ENCODE measurements around the gene NIT2. TPM values are rescaled to one million over a fixed set of nuclear protein-coding genes. Genes with fewer than 3 reads are reported as not detected.
"Not testable (repeated sequence)": the region's sequence is repeated elsewhere in the genome, so short reads cannot be mapped to it uniquely, and the experiment has no call there.

NIT2 gene
- total and polyA plus RNA-seq, 7 experiments from 2014 or later = 25.3 to 51.6 (median 30.6) TPM

- no peak overlapping the region for H3K27ac ChIP-seq (ENCODE audit: low read depth, low read length)
- no peak for DNase-seq
- no peaks in the 10 kb centered on the region for H3K27me3 ChIP-seq (ENCODE audit: control insufficient read depth in 2 of 2, insufficient read depth in 2 of 2, low read length in 2 of 2)
- H3K4me3 ChIP-seq (ENCODE audit: low read length) = no peak overlapping the region
- peak overlapping the region in 5 of 10 donors; percentile 41 to 98 (median 85) for H3K4me3 Mint-ChIP-seq
- no peaks in the 10 kb centered on the region for H3K9me3 ChIP-seq (ENCODE audit: control insufficient read depth in 2 of 3, low read length in 3 of 3)
- ChIA-PET CTCF (interaction anchor here (1.2 kb wide), 1 partner anchor 73 kb away, joined by 3 read pairs; no protein-coding TSS in a partner anchor), POLR2A (interaction anchor here (1.1 kb wide), 1 partner anchor 33 kb away, joined by 3 read pairs; no protein-coding TSS in a partner anchor)
- H3K4me1 ChIP-seq (ENCODE audit: control insufficient read depth in 2 of 2, insufficient read depth in 2 of 2, low read length in 2 of 2) = peaks cover 8 to 12% of the 10 kb centered on the region in 2 donors
- peak overlapping the region in 4 of 9 donors; percentile 38 to 97 (median 78) for H3K27ac Mint-ChIP-seq
- peaks cover 11 to 33% (median 25%) of the 10 kb centered on the region in 7 donors for H3K4me1 Mint-ChIP-seq
- ATAC-seq = no peak
- intact Hi-C loops (cut with micrococcal nuclease) = loop anchor here in 1 of 2 donors (10.0 kb wide), 1 partner anchor 1232 kb away; the partner anchor contains the start of gene TRMT10C
- no peaks in the 10 kb centered on the region for H3K36me3 ChIP-seq (ENCODE audit: control insufficient read depth in 2 of 3, insufficient read depth in 3 of 3, low read length in 3 of 3)
- no peaks in the 10 kb centered on the region for H3K9me3 Mint-ChIP-seq
- H3K36me3 Mint-ChIP-seq = no peaks in the 10 kb centered on the region
- H3K27me3 Mint-ChIP-seq = no peaks in the 10 kb centered on the region
Observed at GRCh38 chr3:100333051-100333450, 1.5 kb upstream of the NIT2 start.

- Histone ChIP-seq H3K4me3 (ENCODE audit: low read length) (peak overlapping the region; percentile 72), H3K36me3 (ENCODE audit: control insufficient read depth in 2 of 3, insufficient read depth in 3 of 3, low read length in 3 of 3) (no peaks in the 10 kb centered on the region), H3K4me1 (ENCODE audit: control insufficient read depth in 2 of 2, insufficient read depth in 2 of 2, low read length in 2 of 2) (peaks cover 8 to 12% of the 10 kb centered on the region in 2 donors), H3K27me3 (ENCODE audit: control insufficient read depth in 2 of 2, insufficient read depth in 2 of 2, low read length in 2 of 2) (no peaks in the 10 kb centered on the region), H3K27ac (ENCODE audit: low read depth, low read length) (peak overlapping the region; percentile 76), H3K9me3 (ENCODE audit: control insufficient read depth in 2 of 3, low read length in 3 of 3) (no peaks in the 10 kb centered on the region)
- intact Hi-C loops (cut with micrococcal nuclease) = loop anchor here (1.0 to 10.0 kb wide), 10 partner anchors 17 to 1811 kb away; partner anchors contain the start of genes LNP1 (in 2 of the 2), TBC1D23 (in 2 of the 2), TOMM70 (in 2 of the 2) and CLDND1 (in 1 of the 2)
- no peak for DNase-seq
- POLR2A ChIA-PET = interaction anchor here (0.6 to 3.5 kb wide), 6 partner anchors 9 to 463 kb away, joined by 3 to 21 read pairs (median 3); partner anchors contain the start of genes LNP1 and TOMM70
- CTCF ChIA-PET = interaction anchor here (1.2 kb wide), 1 partner anchor 74 kb away, joined by 3 read pairs; no protein-coding TSS in a partner anchor
- peak overlapping the region; percentile 70 to 97 (median 92) for H3K27ac Mint-ChIP-seq
- H3K9me3 Mint-ChIP-seq = no peaks in the 10 kb centered on the region
- H3K36me3 Mint-ChIP-seq = peaks cover 0 to 3% (median 0%) of the 10 kb centered on the region in 5 donors
- no peak for ATAC-seq
- peak overlapping the region; percentile 81 to 98 (median 88) for H3K4me3 Mint-ChIP-seq
- H3K4me1 Mint-ChIP-seq = peaks cover 11 to 38% (median 29%) of the 10 kb centered on the region in 7 donors
- H3K27me3 Mint-ChIP-seq = no peaks in the 10 kb centered on the region
Observed at GRCh38 chr3:100333970-100334487, 528 bp upstream of the NIT2 start.

GRCh38 chr3:100335434-100335833 is 877 bp downstream of the NIT2 start:
- H3K27ac ChIP-seq (ENCODE audit: low read depth, low read length) = peak overlapping the region; percentile 76
- peaks cover 0 to 6% (median 4%) of the 10 kb centered on the region in 3 experiments for H3K36me3 ChIP-seq (ENCODE audit: control insufficient read depth in 2 of 3, insufficient read depth in 3 of 3, low read length in 3 of 3)
- Mint-ChIP-seq H3K4me3 (peak overlapping the region; percentile 86 to 99 (median 94)), H3K9me3 (no peaks in the 10 kb centered on the region), H3K36me3 (peaks cover 0 to 6% (median under 1%) of the 10 kb centered on the region in 5 donors), H3K4me1 (peaks cover 11 to 40% (median 30%) of the 10 kb centered on the region in 7 donors), H3K27ac (peak overlapping the region; percentile 87 to 97 (median 92)), H3K27me3 (no peaks in the 10 kb centered on the region)
- ATAC-seq (peak; percentile 45), DNase-seq (peak in 2 of 9 donors; percentile 9 to 10)
- ChIA-PET POLR2A (interaction anchor here (0.5 to 3.5 kb wide), 6 partner anchors 8 to 1979 kb away, joined by 3 to 21 read pairs (median 4); partner anchors contain the start of genes LNP1 and TOMM70), CTCF (interaction anchor here (1.0 kb wide), 1 partner anchor 8 kb away, joined by 3 read pairs; no protein-coding TSS in a partner anchor)
- peak overlapping the region; percentile 72 for H3K4me3 ChIP-seq (ENCODE audit: low read length)
- intact Hi-C loops (cut with micrococcal nuclease) = loop anchor here (1.0 to 10.0 kb wide), 7 partner anchors 13 to 1813 kb away; partner anchors contain the start of genes CLDND1 (in 1 of the 2), TBC1D23 (in 1 of the 2) and TRMT10C (in 1 of the 2)
- H3K9me3 ChIP-seq (ENCODE audit: control insufficient read depth in 2 of 3, low read length in 3 of 3) = no peaks in the 10 kb centered on the region
- no peaks in the 10 kb centered on the region for H3K27me3 ChIP-seq (ENCODE audit: control insufficient read depth in 2 of 2, insufficient read depth in 2 of 2, low read length in 2 of 2)
- H3K4me1 ChIP-seq (ENCODE audit: control insufficient read depth in 2 of 2, insufficient read depth in 2 of 2, low read length in 2 of 2) = peaks cover 8 to 12% of the 10 kb centered on the region in 2 donors

- H3K36me3 ChIP-seq (ENCODE audit: control insufficient read depth in 2 of 3, insufficient read depth in 3 of 3, low read length in 3 of 3); H3K9me3 ChIP-seq (ENCODE audit: control insufficient read depth in 2 of 3, low read length in 3 of 3); H3K27me3 ChIP-seq (ENCODE audit: control insufficient read depth in 2 of 2, insufficient read depth in 2 of 2, low read length in 2 of 2); ATAC-seq; H3K9me3 Mint-ChIP-seq; H3K4me3 ChIP-seq (ENCODE audit: low read length); H3K27me3 Mint-ChIP-seq; DNase-seq; CTCF ChIA-PET: not testable (repeated sequence)
- intact Hi-C loops (cut with micrococcal nuclease) = loop anchor here in 1 of 2 donors (10.0 kb wide), 1 partner anchor 1229 kb away; the partner anchor contains the start of gene TRMT10C
- peak overlapping the region in 6 of 10 donors; percentile 39 to 99 (median 92) for H3K4me3 Mint-ChIP-seq
- Histone ChIP-seq H3K4me1 (ENCODE audit: control insufficient read depth in 2 of 2, insufficient read depth in 2 of 2, low read length in 2 of 2) (peaks cover 8 to 12% of the 10 kb centered on the region in 2 donors), H3K27ac (ENCODE audit: low read depth, low read length) (peak overlapping the region; percentile 37)
- H3K4me1 Mint-ChIP-seq = peaks cover 15 to 45% (median 30%) of the 10 kb centered on the region in 7 donors
- POLR2A ChIA-PET = interaction anchor here (3.5 kb wide), 1 partner anchor 66 kb away, joined by 21 read pairs; the partner anchor contains the start of genes LNP1 and TOMM70
- peak overlapping the region; percentile 30 to 97 (median 80) for H3K27ac Mint-ChIP-seq
- H3K36me3 Mint-ChIP-seq = peaks cover 2 to 13% (median 9%) of the 10 kb centered on the region in 5 donors
Observed at GRCh38 chr3:100336229-100336628, 1.7 kb downstream of the NIT2 start.

GRCh38 chr3:100338911-100339310 is 4.4 kb downstream of the NIT2 start:
- no peaks in the 10 kb centered on the region for H3K27me3 Mint-ChIP-seq
- no peak overlapping the region for H3K27ac ChIP-seq (ENCODE audit: low read depth, low read length)
- no peaks in the 10 kb centered on the region for H3K9me3 ChIP-seq (ENCODE audit: control insufficient read depth in 2 of 3, low read length in 3 of 3)
- H3K36me3 ChIP-seq (ENCODE audit: control insufficient read depth in 2 of 3, insufficient read depth in 3 of 3, low read length in 3 of 3) = peaks cover 0 to 19% (median 4%) of the 10 kb centered on the region in 3 experiments
- peaks cover 0 to 5% (median 0%) of the 10 kb centered on the region in 11 donors for H3K9me3 Mint-ChIP-seq
- H3K36me3 Mint-ChIP-seq = peaks cover 5 to 29% (median 22%) of the 10 kb centered on the region in 5 donors
- H3K27me3 ChIP-seq (ENCODE audit: control insufficient read depth in 2 of 2, insufficient read depth in 2 of 2, low read length in 2 of 2) = no peaks in the 10 kb centered on the region
- no peak for ATAC-seq
- H3K4me1 Mint-ChIP-seq = peaks cover 17 to 61% (median 37%) of the 10 kb centered on the region in 7 donors
- H3K4me3 Mint-ChIP-seq = no peak overlapping the region
- no peak for DNase-seq
- ChIA-PET CTCF (no interaction called here), POLR2A (interaction anchor here (0.8 to 1.3 kb wide), 2 partner anchors 8 to 21 kb away, joined by 3 to 7 read pairs; no protein-coding TSS in a partner anchor)
- H3K4me1 ChIP-seq (ENCODE audit: control insufficient read depth in 2 of 2, insufficient read depth in 2 of 2, low read length in 2 of 2) = peaks cover 11 to 20% of the 10 kb centered on the region in 2 donors
- intact Hi-C loops (cut with micrococcal nuclease) = loop anchor here in 1 of 2 donors (10.0 kb wide), 1 partner anchor 1226 kb away; the partner anchor contains the start of gene TRMT10C
- H3K27ac Mint-ChIP-seq = peak overlapping the region in 7 of 9 donors; percentile 3 to 44 (median 27)
- no peak overlapping the region for H3K4me3 ChIP-seq (ENCODE audit: low read length)

GRCh38 chr3:100339786-100340185 is 5.2 kb downstream of the NIT2 start:
- Histone ChIP-seq H3K27ac (ENCODE audit: low read depth, low read length) (no peak overlapping the region), H3K27me3 (ENCODE audit: control insufficient read depth in 2 of 2, insufficient read depth in 2 of 2, low read length in 2 of 2) (no peaks in the 10 kb centered on the region), H3K4me1 (ENCODE audit: control insufficient read depth in 2 of 2, insufficient read depth in 2 of 2, low read length in 2 of 2) (peaks cover 6 to 24% of the 10 kb centered on the region in 2 donors), H3K9me3 (ENCODE audit: control insufficient read depth in 2 of 3, low read length in 3 of 3) (no peaks in the 10 kb centered on the region), H3K4me3 (ENCODE audit: low read length) (no peak overlapping the region), H3K36me3 (ENCODE audit: control insufficient read depth in 2 of 3, insufficient read depth in 3 of 3, low read length in 3 of 3) (peaks cover 0 to 26% (median 4%) of the 10 kb centered on the region in 3 experiments)
- ATAC-seq = no peak
- Mint-ChIP-seq H3K4me1 (peaks cover 17 to 62% (median 38%) of the 10 kb centered on the region in 7 donors), H3K9me3 (peaks cover 0 to 5% (median 0%) of the 10 kb centered on the region in 11 donors), H3K36me3 (peaks cover 5 to 36% (median 22%) of the 10 kb centered on the region in 5 donors), H3K27ac (no peak overlapping the region), H3K4me3 (no peak overlapping the region), H3K27me3 (no peaks in the 10 kb centered on the region)
- no peak for DNase-seq
- intact Hi-C loops (cut with micrococcal nuclease) = loop anchor here in 1 of 2 donors (10.0 kb wide), 1 partner anchor 1225 kb away; the partner anchor contains the start of gene TRMT10C
- ChIA-PET CTCF (interaction anchor here (0.8 kb wide), 1 partner anchor 17 kb away, joined by 4 read pairs; no protein-coding TSS in a partner anchor), POLR2A (interaction anchor here (0.6 to 0.8 kb wide), 2 partner anchors 21 to 489 kb away, joined by 3 read pairs; no protein-coding TSS in a partner anchor)
